Measurements from ENCODE around the gene IL6R.
"Not testable (repeated sequence)": the region's sequence is repeated elsewhere in the genome, so short reads cannot be mapped to it uniquely, and the experiment has no call there.

Gene IL6R

DNA sequence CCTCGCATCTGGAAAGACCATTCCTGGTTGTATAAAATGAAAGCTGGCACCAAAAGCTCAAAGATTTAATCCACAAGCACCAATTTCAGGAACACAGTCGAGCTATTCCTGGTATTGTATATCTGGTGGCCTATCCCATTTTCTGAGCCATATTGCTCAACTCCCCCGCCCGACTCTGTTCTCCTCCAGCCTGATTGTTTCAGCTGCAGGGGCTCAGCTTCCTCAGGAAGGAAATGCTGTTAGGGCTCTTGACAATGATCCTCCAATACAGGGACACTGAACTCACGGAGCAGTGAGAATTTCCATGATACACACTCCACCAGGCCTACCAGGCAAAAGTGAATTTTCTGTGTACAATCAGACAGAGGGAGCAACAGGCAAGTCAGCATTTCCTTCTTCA lies 80.0 kb downstream of the IL6R start:
- no peak for DNase-seq

DNA sequence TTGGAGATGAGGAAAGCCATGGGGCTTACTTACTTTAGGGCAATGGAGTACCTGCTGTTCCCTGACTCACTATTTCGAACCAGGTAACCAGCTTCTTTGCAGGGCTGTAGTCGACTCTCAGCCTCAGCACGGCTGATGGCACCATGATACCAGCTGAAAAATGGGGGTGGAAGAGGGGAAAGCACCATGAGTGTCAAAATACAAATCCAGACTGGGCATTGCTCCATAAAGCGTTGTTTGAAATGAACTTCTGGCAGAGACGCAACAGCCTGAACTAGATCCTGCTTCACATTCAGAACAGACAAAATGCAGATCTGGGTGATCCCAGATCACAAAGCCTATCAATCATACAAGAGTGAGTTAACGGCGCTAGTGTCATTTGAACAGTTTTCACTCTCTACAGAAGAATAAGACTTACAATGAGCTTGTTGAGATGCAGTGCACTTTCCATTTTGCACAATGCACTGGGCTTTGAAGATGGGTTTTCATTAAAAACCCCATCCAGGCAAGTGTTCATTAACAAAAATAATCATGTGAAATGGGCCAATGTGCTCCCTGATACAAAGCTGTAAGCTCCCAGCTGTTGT lies 80.9 kb downstream of the IL6R start:
- no peak for DNase-seq

GRCh38 chr1:154486756-154487155 lies 81.6 kb downstream of the IL6R start:
- DNase-seq = not testable (repeated sequence)

DNA sequence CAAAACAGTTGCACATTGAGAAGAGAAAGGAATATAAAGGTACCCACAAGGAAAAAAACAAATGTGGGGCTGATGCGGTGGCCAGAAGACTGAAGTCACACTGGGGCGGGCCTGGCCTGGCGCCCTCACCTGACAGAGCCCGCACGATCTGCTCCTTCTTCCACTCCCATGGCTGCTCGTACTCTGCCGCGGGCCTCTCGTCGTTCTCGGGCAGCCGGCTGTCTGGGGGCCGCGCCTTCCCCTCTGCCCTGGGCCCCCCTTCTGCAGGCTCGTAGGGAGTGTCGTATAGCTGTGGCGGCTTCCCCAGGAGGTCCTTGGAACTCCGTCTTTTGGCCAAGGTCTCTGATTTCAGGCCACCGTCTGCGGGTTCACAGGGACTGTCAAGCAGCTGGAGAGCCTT lies 83.8 kb downstream of the IL6R start:
- no peak for DNase-seq

- DNase-seq = no peak
Observed at GRCh38 chr1:154489695-154490274, 84.6 kb downstream of the IL6R start.

- no peak for DNase-seq
Observed at GRCh38 chr1:154490317-154490716, 85.2 kb downstream of the IL6R start.

GRCh38 chr1:154492115-154492514 lies 87.0 kb downstream of the IL6R start:
- no peak for DNase-seq

DNA sequence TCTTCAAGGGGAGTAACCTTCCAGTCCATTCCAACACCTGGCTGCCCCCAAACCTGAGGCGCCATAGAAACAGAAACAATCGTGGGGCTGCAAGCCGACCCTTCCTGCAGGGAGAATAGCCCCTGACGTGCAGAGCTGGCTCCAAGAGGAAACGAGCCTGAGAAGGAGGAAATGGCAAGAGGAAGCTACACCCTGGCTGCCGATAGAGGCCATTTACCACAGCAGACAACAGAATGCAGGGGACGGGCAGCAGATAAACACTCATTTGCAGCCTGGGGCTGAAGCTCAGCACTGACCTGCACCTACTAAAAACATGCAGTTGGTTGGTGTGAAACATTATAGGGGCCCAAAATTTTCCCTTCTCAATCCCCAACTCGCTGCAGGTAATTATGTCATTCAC lies 88.1 kb downstream of the IL6R start:
- DNase-seq = peak; percentile 63

- DNase-seq = no peak
Observed at GRCh38 chr1:154495496-154496273, 90.5 kb downstream of the IL6R start.

- DNase-seq = no peak
Observed at GRCh38 chr1:154496383-154496782, 91.2 kb downstream of the IL6R start.

DNA sequence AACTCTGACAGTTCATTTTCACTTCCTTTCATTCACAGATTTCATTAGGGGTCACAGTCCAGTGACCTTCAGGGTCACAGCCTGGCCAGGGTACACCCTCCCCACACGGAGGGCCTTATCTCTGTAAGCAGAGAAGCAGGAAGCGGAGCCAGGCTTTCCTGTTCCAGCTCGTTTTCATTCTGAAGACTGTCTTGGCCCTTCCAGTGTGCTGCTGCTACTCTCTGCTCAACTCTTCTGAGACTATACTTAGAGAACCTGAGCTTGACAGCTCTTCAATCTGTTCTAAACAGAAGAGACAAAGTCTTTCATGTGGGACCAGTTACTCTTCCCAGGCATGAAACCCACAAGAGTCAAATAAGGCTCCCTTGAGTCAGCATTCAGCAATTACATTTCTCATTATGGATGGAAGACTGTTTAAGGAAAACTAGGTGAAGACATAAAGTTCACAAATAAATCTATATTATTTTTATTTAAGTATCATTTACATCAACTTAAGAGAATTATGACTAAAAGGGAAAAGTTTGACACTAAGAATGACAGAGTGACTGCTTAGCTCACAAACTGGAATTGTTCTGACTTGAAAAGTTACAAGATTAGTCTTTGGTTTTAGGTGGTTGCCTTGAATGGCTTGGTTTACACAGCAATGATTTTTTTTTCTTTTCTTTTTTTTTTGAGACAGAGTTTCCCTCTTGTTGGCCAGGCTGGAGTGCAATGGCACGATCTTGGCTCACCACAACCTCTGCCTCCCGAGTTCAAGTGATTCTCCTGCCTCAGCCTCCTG lies 92.1 kb downstream of the IL6R start:
- no peak for DNase-seq

- DNase-seq = no peak
Observed at GRCh38 chr1:154499446-154499845, 94.3 kb downstream of the IL6R start.

GRCh38 chr1:154500533-154500932 lies 95.4 kb downstream of the IL6R start:
- no peak for DNase-seq

DNA sequence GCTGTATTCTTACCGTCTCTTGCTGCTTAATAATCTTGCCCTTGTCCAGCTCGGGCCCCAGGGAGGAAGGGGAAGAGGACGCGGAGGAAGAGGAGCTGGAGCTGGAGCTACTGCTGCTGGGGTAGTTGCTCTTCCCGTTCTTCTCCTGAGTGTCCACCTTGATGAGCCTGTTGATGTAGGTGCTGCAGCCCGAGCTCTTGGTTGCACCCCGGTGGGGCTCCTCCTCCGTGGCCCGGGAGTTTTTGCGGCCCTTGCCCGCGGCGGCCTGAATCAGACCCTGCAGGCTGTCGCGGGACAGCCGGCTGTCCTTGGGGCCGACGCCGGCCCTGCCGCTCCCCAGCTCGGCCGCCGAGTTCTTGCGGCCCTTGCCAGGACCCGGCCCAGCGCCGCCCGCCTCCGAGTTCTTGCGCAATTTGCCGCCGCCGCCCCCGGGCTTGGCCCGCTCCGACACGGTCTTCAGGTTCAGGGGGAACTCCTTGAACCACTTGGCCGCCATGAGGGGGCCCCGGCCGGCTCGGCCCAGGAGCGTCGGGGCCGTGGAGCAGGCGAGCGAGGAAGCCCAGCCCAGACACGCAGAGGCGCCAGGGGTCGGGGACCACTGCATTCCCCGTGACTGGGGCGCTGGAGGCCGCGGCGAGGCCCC lies 96.4 kb downstream of the IL6R start:
- DNase-seq = no peak

DNA sequence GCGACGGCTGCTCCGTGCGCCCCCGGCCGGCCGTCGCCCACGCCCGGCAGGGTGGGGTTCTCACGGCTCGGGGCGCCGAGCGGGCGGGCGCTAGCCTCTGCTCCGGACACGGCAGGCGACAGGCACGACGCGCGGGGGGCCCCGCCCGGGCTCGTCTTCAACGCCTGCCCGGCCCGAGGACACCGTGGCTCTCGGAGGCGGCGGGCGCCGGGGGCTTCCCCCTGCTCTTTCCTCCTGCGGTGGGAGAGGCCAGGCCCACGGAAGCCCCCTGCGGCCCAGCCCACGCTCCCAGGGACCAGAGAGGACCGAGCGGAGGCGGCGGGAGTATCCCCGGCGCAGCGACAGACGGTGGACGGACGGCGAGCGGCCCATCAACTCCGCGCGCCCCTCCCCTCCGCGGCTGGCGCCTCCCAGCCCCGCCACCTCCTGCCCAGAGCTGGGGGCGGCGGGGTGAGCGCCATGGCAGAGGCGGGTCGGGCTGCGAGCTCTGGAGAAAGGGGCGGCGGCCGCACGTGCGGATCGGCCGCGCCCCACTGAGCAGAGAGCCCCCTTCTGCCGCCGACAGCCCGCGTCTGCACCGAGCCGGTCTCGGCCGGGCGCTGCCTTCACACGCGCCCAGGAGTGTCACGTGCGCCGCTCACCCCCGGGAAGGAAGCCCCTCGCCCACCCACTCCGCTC lies 97.1 kb downstream of the IL6R start, which contains the start of the genes SHE and TDRD10:
Gene SHE, minus strand, starts transcription at position 347 of the 678 bp plus-strand sequence. CDS start 386 bp downstream, outside the sequence.
Gene TDRD10, plus strand, starts transcription at position 154 of the 678 bp plus-strand sequence. CDS start 4,685 bp downstream, outside the sequence.
- peak; percentile 67 for DNase-seq

DNA sequence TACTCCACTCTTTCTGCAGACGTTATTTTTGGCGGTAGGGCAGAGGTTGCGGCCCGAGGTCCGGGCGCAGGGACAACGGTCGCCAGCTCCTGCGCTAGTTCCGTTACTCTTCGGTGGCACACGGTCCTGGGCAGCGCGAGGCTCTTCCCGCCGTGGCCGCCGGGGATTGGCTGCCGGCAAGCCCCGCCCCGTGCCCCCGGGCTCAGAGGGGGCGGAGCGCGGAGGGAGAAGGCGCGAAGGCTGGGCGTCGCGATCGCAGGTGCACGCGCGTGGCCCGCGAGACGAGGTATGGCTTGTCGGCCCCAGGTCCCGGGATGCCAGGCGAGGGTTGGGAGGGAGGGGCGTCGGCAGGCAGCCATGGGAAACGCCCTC lies 97.6 kb downstream of the IL6R start:
- DNase-seq = no peak

DNA sequence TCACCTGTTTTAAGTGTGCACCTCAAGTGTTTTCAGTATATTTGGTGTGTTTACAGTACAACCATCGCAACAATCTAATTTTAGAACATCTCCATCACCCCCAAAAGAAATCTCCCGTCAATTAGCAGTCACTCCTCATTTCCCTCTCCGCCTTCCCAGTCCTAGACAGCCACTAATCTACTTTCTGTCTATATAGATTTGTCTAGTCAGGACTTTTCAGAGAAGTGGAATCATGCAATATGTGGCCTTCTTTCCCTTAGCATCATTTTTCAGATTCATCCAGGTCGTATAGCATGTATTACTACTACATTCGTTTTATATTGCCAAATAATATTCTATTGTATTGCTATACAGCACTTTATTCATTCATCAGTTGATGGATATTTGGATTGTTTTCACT lies 98.8 kb downstream of the IL6R start:
- no peak for DNase-seq

GRCh38 chr1:154512760-154513159 lies 107.6 kb downstream of the IL6R start:
- DNase-seq = no peak

DNA sequence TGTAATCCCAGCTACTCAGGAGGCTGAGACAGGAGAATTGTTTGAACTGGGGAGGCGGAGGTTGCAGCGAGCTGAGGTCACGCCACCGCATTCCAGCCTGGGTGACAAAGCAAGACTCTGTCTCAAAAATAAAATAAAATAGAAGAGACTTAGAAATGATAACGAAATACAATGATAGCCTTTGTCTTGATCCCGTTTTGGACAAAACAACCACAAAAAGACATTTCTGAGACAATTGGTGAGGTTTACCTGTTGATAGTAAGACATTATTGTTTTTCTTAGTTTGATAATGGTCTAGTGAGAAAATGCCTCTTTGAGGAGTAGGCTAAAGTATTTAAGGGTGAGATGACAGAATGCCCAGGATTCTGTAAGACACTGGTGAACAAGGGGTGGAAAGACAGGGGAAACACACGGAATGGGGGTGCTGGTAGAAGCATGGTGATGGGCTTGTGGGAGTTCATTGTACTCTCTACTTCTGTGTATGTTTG lies 109.0 kb downstream of the IL6R start:
- no peak for DNase-seq

DNA sequence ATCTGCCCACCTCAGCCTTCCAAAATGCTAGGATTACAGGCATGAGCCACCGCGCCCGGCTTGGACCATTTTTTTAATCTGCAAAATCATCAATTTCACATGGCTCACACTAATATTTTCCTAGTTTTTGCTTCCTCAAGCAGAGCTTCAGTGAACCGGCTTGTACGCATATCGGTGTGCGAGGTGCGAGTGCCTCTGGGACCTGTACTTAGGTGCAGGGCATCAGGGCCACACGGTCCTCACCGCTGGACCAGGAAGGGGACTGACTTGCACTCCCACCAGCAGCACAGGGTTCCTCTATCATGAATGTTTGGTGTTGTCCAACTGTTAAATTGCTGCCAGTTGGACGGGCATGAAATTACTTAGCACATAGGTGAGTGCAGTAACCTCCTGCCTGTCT lies 112.5 kb downstream of the IL6R start:
- DNase-seq = no peak

All from activated CD8-positive, alpha-beta memory T cell treated with anti-CD3 and anti-CD28 coated beads for 24 hours (primary cell).